ENCODE measurements around the gene SH3BP2. TPM values are rescaled to one million over a fixed set of nuclear protein-coding genes. Genes with fewer than 3 reads are reported as not detected.

Gene SH3BP2
- total RNA-seq, 1 donor: 23.3 TPM

- no peak for DNase-seq (ENCODE audit: low read depth)
- TF ChIP-seq CTCF (IDR thresholded peaks at IDR 0.05; ENCODE audit: insufficient read depth, low read depth, low read length): no peak
- H3K4me3 ChIP-seq (ENCODE audit: low read depth, low read length): no peak overlapping the region
Measured at GRCh38 chr4:2746891-2747695, 45.8 kb upstream of the SH3BP2 start.

- TF ChIP-seq CTCF (IDR thresholded peaks at IDR 0.05; ENCODE audit: insufficient read depth, low read depth, low read length): no peak
- no peak overlapping the region for H3K4me3 ChIP-seq (ENCODE audit: low read depth, low read length)
- DNase-seq (ENCODE audit: low read depth): peak; percentile 26
Measured at GRCh38 chr4:2750719-2751605, 41.9 kb upstream of the SH3BP2 start.

- no peak overlapping the region for H3K4me3 ChIP-seq (ENCODE audit: low read depth, low read length)
- no peak for TF ChIP-seq CTCF (IDR thresholded peaks at IDR 0.05; ENCODE audit: insufficient read depth, low read depth, low read length)
- no peak for DNase-seq (ENCODE audit: low read depth)
Measured at GRCh38 chr4:2753436-2753835, 39.4 kb upstream of the SH3BP2 start.

- H3K4me3 ChIP-seq (ENCODE audit: low read depth, low read length): peak overlapping the region; percentile 87
- no peak for DNase-seq (ENCODE audit: low read depth)
- no peak for TF ChIP-seq CTCF (IDR thresholded peaks at IDR 0.05; ENCODE audit: insufficient read depth, low read depth, low read length)
Measured at GRCh38 chr4:2754848-2755819, 37.8 kb upstream of the SH3BP2 start.

- DNase-seq (ENCODE audit: low read depth): peak; percentile 82
- H3K4me3 ChIP-seq (ENCODE audit: low read depth, low read length): peak within 1 kb of the TSS; percentile 87
- peak; percentile 27 for TF ChIP-seq CTCF (IDR thresholded peaks at IDR 0.05; ENCODE audit: insufficient read depth, low read depth, low read length)
Measured at GRCh38 chr4:2755821-2756690, 36.8 kb upstream of the SH3BP2 start, which contains the start of gene TNIP2. TSS of gene TNIP2 (minus strand) at chr4:2756336. CDS start at chr4:2756289, 47 bp downstream.

Data from fibroblast of villous mesenchyme (primary cell).